Testis (tissue), 2 donors: Measurements from ENCODE around the gene MTA1.

Experiments used
- CTCF ChIP-seq, 3 experiments: fragments of 450-650 bp in 2 of 3; fragments of 200-600 bp in 1 of 3; sonication (generic) in 1 of 3; IDR thresholded peaks; one replicate each; pipeline ENCODE4 v1.5.1; 2016 to 2019; ENCODE audit warnings: antibody characterized with exemption in 3 of 3, mild to moderate bottlenecking in 2 of 3, moderate library complexity in 1 of 3
- POLR2A ChIP-seq: fragments of 450-650 bp; IDR thresholded peaks from one replicate; pipeline ENCODE4 v1.6.1; 2017; ENCODE audit warnings: antibody characterized with exemption, mild to moderate bottlenecking, moderate library complexity

DNA sequence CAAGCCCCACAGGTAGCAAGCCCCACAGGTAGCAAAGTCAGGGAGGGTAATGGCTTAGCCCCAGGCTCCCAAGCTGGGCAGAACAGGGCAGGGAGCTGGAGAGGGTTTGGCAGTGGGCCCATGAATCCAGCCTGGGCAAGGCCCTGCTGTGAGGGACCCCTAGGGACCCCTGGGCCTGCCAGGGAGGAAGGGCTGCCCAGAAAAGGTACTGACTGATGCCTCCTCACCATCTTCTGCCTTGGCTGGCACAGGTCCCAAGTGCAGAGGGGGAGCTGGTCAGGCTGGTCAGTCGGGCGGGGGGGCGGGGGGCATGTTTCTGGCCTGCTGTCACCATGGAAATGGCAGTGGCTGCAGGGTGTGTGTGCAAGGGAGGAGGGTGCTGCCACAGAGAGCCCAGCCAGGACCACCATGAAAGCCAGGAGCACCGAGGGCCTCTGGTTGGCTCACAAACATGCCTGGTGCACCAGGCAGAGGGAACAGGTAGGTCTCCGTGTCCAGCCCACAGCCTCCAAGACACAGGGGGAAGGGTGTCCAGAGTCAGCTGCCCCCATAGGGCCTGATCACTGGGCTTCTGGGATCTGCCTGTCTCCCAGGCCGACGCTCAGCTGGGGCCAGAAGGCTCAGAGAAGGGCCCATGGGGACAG lies 53.5 kb downstream of the MTA1 start:
- TF ChIP-seq CTCF (IDR thresholded peaks at IDR 0.05) (no peak), POLR2A (no peak)
